NCI-H774 (cell line): ENCODE results near the gene USP48.

Source experiments
- DNase-seq: peaks from one replicate; lab custom pipeline; 2025; lab: John Stamatoyannopoulos, UW

The USP48 gene

GRCh38 chr1:21742578-21742977, 40.4 kb downstream of the USP48 start:
- no peak for DNase-seq

- no peak for DNase-seq
These were observed 41.7 kb downstream of the USP48 start for GRCh38 chr1:21741206-21741605.

- no peak for DNase-seq
These were observed 46.1 kb downstream of the USP48 start for GRCh38 chr1:21736876-21737275.

- no peak for DNase-seq
These were observed 46.9 kb downstream of the USP48 start for GRCh38 chr1:21736011-21736410.

- no peak for DNase-seq
These were observed 48.4 kb downstream of the USP48 start for GRCh38 chr1:21734526-21734925.

- no peak for DNase-seq
These were observed 50.3 kb downstream of the USP48 start for GRCh38 chr1:21732664-21733063.

- DNase-seq: no peak
These were observed 57.1 kb downstream of the USP48 start for GRCh38 chr1:21725748-21726392.

- no peak for DNase-seq
These were observed 58.4 kb downstream of the USP48 start for GRCh38 chr1:21724570-21724969.

- no peak for DNase-seq
These were observed 58.9 kb downstream of the USP48 start for GRCh38 chr1:21724098-21724497.

GRCh38 chr1:21721295-21721985, 61.5 kb downstream of the USP48 start:
- no peak for DNase-seq

- DNase-seq: no peak
These were observed 66.8 kb downstream of the USP48 start for GRCh38 chr1:21716169-21716568.

- no peak for DNase-seq
These were observed 75.1 kb downstream of the USP48 start for GRCh38 chr1:21707891-21708290.

GRCh38 chr1:21707086-21707840, 75.7 kb downstream of the USP48 start:
- DNase-seq: no peak

- no peak for DNase-seq
These were observed 76.7 kb downstream of the USP48 start for GRCh38 chr1:21706151-21706835.

- no peak for DNase-seq
These were observed 77.5 kb downstream of the USP48 start for GRCh38 chr1:21705303-21705980.

- DNase-seq: no peak
These were observed 78.8 kb downstream of the USP48 start for GRCh38 chr1:21704145-21704544.

GRCh38 chr1:21703318-21703963, 79.5 kb downstream of the USP48 start:
- no peak for DNase-seq

- no peak for DNase-seq
These were observed 80.2 kb downstream of the USP48 start for GRCh38 chr1:21702780-21703179.

GRCh38 chr1:21701401-21701800, 81.5 kb downstream of the USP48 start:
- DNase-seq: no peak

GRCh38 chr1:21700094-21700493, 82.9 kb downstream of the USP48 start:
- no peak for DNase-seq

- no peak for DNase-seq
These were observed 86.0 kb downstream of the USP48 start for GRCh38 chr1:21696931-21697330.
